Esophagus squamous epithelium (tissue), 4 donors: ENCODE data around the gene SLC34A2.
"Not testable (repeated sequence)": the region's sequence is repeated elsewhere in the genome, so short reads cannot be mapped to it uniquely, and the experiment has no call there.

ENCODE experiments used
- POLR2A ChIP-seq, 4 donors: fragments of 450-650 bp; IDR thresholded peaks; one replicate each; pipeline ENCODE4 v1.6.1; 2017; ENCODE audit warnings: antibody characterized with exemption in 4 of 4, mild to moderate bottlenecking in 4 of 4, moderate library complexity in 3 of 4
- TF ChIP-seq, protein P1 (sequence below), 6 experiments: fragments of 450-650 bp in 4 of 6; fragments of 200-600 bp in 2 of 6; sonication (generic) in 2 of 6; IDR thresholded peaks; one replicate each; pipeline ENCODE4 v1.5.1; 2016 to 2019; ENCODE audit warnings: antibody characterized with exemption in 6 of 6, mild to moderate bottlenecking in 4 of 6, moderate library complexity in 4 of 6

GRCh38 chr4:25661441-25661840 lies 5.8 kb downstream of the SLC34A2 start:
- TF ChIP-seq, protein P1, sequence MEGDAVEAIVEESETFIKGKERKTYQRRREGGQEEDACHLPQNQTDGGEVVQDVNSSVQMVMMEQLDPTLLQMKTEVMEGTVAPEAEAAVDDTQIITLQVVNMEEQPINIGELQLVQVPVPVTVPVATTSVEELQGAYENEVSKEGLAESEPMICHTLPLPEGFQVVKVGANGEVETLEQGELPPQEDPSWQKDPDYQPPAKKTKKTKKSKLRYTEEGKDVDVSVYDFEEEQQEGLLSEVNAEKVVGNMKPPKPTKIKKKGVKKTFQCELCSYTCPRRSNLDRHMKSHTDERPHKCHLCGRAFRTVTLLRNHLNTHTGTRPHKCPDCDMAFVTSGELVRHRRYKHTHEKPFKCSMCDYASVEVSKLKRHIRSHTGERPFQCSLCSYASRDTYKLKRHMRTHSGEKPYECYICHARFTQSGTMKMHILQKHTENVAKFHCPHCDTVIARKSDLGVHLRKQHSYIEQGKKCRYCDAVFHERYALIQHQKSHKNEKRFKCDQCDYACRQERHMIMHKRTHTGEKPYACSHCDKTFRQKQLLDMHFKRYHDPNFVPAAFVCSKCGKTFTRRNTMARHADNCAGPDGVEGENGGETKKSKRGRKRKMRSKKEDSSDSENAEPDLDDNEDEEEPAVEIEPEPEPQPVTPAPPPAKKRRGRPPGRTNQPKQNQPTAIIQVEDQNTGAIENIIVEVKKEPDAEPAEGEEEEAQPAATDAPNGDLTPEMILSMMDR (IDR thresholded peaks at IDR 0.05), result not testable (repeated sequence)
- TF ChIP-seq POLR2A (IDR thresholded peaks at IDR 0.05), result not testable (repeated sequence)
